Erythroblast (primary cell): ENCODE results near the gene L2HGDH.

Source experiments
- DNase-seq, 2 experiments: peaks; one replicate each; lab custom pipeline; 2025; lab: John Stamatoyannopoulos, UW
- GATA1 ChIP-seq: IDR thresholded peaks from 2 replicates; pipeline ENCODE4 v1.6.1; 2011; ENCODE audit warnings: low read depth, mild to moderate bottlenecking, control low read depth, low read length, moderate library complexity
- POLR2A ChIP-seq: IDR thresholded peaks from 2 replicates; pipeline ENCODE4 v1.6.1; 2011; ENCODE audit warnings: mild to moderate bottlenecking, low read length

Gene L2HGDH

GRCh38 chr14:50345846-50346422 lies 33.9 kb upstream of the L2HGDH start:
- no peak for DNase-seq
- TF ChIP-seq POLR2A (no peak), GATA1 (no peak)

DNA sequence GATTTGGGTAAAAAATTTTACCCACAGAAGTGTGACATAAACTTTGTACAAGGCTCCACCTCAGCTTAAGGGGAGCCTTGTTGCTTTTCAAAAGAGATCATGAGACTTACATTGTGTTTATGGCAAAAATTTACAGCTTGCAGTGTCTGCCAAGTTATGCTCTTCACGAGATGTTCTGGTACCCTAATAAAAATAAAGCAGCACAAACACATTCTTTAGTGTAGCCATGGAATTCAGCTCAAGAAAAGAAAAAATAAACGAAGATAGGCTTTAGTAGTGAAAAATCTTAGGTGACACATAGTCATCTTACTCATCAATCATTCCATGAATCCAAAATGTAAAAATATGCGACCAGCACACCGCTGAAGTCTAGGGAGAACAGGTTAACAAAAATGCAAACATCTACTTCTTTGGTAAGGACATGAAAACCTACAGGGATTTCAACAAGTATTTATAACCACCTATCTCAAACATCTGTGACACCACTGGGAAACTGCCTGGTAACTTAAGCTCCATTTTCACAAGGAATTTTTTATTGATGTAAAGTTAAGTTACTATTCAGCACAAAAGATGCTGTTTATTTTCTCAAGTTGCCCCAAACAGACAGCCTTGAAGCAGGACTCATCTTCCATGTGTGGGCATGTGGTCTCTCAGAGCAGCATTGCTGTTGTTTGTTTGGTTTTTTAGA lies 33.0 kb upstream of the L2HGDH start:
- no peak for TF ChIP-seq POLR2A
- TF ChIP-seq GATA1, result no peak
- peak in 1 of 2 experiments; percentile 36 for DNase-seq

DNA sequence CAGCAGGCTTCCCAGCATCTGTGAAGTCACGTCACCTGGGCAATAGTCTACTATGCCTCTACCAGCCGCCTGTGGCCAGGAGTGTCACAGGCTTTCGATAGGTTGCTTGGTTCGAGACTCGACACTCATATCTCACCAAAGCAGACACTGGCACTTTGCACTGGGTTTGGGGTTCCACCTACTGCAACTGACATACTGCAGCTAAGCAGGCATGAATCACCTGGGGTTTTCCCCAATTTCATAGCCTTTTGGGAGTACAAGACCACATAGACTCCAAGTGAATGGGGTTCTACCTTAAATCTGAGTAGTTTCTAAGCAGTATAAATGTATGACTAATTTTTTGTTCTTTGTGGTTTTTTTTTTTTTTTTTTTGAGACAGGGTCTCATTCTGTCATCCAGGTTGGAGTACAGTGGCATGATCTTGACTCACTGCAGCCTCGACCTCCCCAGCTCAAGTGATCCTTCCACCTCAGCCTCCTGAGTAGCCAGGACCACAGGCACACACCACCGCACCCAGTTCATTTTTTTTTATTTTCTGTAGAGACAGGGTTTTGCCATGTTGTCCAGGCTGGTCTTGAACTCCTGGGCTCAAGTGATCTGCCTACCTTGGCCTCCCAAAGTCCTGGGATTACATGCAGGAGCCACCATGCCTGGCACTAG lies 32.2 kb upstream of the L2HGDH start:
- TF ChIP-seq POLR2A (no peak), GATA1 (no peak)
- peak; percentile 88 to 90 for DNase-seq

DNA sequence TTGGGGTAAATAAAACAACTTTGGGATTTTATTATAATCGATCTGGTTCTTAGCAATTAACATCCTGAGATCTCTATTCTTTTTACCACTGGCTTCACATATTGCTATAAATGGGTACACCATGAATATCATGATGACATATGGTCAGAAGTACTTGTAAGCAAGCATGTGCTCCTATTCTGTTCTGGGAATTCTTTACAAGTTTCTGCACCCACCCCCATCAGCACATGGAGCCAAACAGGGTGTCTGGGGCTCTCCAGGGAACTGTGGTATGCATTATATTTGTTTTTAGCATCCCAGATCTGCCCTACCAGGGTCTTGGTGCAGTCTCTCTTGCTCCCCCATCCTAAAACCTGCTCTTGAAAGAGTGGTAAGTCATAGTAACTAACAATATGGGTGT lies 31.4 kb upstream of the L2HGDH start:
- peak in 1 of 2 experiments; percentile 62 for DNase-seq
- TF ChIP-seq GATA1 (no peak), POLR2A (no peak)

DNA sequence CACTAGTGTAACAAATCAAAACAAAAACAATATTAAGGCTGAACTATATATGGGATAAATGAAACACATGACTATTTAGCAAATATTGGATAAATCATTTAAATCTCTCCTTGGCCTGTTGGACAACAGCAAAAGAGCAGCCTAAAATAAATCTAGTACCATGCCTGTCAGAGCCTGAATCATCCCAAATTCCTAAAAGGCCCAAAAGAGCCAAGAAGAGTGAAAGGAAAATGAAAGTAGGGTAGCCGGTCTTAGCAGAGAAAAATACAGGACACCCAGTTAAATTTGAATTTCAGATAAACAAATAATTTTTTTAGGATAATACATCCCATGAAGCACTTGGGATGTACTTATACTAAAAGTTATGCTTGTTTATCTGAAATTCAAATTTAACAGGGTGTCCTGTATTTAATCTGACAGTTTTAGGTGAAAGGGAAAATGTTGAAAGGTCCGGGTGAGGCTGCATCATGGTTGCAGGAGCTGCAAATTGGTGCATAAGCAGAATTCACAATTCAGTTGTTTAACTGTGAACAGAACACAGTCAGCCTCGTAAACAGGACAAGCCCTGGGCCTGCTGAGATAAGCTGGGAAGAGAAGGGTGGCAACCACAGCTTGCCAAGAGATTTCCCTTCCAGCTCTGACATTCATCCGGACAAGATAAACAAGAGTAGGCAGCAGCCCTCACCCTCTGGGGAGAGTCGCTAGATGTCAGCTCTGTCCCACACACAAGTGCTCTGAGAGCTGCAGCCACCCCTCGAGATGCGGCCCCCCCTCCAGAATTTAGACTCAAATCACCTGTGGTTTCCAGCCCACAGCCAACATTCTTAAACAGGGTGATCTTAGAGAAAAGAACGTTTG lies 30.4 kb upstream of the L2HGDH start:
- DNase-seq, result peak; percentile 95 to 97
- TF ChIP-seq GATA1 (peak; percentile 50), POLR2A (peak; percentile 48)

DNA sequence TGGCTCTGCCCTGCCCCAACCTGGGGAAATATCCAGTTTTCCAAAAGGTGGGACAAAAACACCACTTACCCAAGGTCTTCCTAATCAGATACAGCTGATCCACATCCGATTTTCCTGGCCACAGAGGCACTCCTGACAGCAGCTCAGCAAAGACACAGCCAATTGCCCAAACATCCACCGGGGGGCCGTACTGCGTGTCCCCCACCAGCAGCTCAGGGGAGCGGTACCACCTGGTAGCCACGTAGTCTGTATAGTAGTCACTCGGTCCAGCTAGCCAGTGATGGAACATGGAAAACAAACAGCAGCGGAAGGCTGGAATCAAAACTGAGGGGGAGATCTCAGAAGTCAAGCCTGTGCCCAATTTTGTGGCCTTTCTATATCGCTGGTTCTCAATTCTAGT lies 28.9 kb upstream of the L2HGDH start:
- peak; percentile 10 to 19 for DNase-seq
- TF ChIP-seq GATA1 (no peak), POLR2A (no peak)

GRCh38 chr14:50340045-50340444 lies 28.0 kb upstream of the L2HGDH start:
- no peak for DNase-seq
- no peak for TF ChIP-seq POLR2A
- TF ChIP-seq GATA1, result no peak

DNA sequence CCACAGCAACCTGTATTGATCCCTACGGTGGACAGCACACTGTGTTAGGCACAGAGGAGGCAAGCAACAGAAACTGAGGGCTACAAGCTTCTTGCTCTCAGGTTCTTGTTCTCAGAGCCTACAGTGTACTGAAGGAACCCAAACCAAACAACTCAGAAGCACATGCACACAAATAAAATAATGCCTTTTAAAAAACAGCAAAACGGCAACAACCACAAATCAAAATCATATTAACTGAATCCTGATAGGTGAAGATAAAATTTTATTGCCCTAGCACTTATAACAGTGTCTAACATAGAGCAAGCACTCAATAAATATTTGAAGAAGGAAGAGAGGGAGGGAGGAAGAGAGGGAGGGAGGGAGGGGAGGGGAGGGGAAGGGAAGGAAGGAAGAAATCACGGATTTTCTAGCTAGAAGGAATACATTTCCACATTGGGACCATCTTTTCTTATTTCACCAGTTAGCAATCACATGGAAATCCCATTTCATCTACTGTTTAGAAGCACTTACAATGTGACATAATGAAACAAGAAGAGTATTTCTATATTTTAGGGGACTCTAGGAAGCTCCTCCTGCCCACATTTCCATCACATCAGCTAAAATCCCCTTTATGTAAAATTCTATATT lies 27.3 kb upstream of the L2HGDH start:
- TF ChIP-seq POLR2A, result no peak
- TF ChIP-seq GATA1, result no peak
- DNase-seq, result no peak

- DNase-seq, result peak in 1 of 2 experiments; percentile 20
These were observed 26.6 kb upstream of the L2HGDH start for GRCh38 chr14:50338587-50338986.

GRCh38 chr14:50335989-50336824 lies 24.2 kb upstream of the L2HGDH start:
- TF ChIP-seq POLR2A, result no peak
- TF ChIP-seq GATA1, result no peak
- DNase-seq, result peak; percentile 60 to 71

More at GRCh38 chr14:50338587-50338986, 26.6 kb upstream of the L2HGDH start:
- TF ChIP-seq POLR2A, result no peak
- no peak for TF ChIP-seq GATA1

DNA sequence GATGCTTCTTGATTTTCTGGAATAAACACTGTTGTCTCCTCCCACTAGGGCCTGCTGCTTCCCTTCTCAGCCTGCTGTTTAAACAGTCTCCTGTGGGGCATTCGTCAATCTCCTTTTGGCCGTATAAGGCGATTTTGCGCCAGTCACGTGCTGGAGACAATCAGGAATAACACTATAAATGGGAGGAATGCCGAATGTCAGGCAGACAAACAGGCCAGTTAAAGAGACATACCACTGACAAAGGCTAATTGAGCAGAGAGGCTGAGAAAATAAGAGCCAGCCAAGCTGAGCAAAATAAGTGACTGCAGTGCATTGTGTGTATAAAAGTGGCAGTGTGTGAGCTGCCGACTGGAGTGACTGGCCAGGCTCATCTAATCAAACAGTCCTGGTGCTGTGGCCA lies 23.4 kb upstream of the L2HGDH start:
- TF ChIP-seq POLR2A (no peak), GATA1 (no peak)
- no peak for DNase-seq

- no peak for TF ChIP-seq POLR2A
- no peak for DNase-seq
These were observed 22.2 kb upstream of the L2HGDH start for GRCh38 chr14:50334211-50334610.

DNA sequence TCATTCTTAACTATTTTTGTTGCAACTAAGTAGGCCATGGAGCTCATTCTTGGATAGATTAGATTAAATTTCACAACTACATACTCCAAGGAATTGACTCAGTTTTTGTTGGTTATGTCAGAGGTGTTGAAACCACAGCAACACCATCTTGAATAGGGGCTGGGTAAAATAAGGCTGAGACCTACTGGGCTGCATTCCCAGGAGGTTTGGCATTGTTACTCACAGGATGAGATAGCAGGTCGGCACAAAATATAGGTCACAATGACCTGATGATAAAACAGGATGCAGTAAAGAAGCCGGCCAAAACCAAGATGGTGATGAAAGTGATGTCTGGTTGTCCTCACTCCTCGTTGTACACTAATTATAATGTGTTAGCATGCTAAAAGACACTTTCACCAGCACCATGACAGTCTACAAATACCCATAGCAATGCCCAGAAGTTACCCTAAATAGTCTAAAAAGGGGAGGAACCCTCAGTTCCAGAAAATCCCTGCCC lies 21.0 kb upstream of the L2HGDH start:
- TF ChIP-seq POLR2A (no peak), GATA1 (no peak)
- no peak for DNase-seq
